NCI-H82 (cell line): ENCODE measurements around the gene GPSM3.
"Not testable (repeated sequence)": the region's sequence is repeated elsewhere in the genome, so short reads cannot be mapped to it uniquely, and the experiment has no call there.

Source experiments
- DNase-seq: peaks from one replicate; lab custom pipeline; 2025; lab: John Stamatoyannopoulos, UW

GPSM3 gene, protein sequence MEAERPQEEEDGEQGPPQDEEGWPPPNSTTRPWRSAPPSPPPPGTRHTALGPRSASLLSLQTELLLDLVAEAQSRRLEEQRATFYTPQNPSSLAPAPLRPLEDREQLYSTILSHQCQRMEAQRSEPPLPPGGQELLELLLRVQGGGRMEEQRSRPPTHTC

DNA sequence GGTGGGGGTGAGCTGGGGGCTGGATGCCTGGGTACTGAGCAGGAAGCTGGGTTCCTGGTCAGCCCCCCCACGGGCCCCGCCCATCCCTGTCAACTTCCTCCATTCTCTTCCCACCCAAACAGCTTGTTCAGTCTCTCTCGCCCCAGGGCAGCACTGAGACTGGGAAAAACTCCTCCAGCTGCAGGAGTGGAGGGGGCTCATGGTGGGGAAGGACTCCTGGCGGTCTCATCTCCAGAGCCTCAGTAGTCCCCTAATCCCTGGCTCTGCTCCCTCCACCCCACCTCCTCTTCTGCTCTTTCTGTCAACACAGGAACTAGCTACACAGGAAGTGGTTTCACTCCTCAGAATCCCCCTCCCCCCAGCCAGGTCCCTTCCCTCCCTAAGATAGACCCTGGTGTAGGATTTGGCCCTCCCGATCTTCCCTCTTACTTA, at the start of gene GPSM3:
GPSM3 (minus strand) TSS at position 36 of the 432 bp plus-strand sequence. CDS start 130 bp downstream, outside the sequence.
- peak; percentile 64 for DNase-seq

DNA sequence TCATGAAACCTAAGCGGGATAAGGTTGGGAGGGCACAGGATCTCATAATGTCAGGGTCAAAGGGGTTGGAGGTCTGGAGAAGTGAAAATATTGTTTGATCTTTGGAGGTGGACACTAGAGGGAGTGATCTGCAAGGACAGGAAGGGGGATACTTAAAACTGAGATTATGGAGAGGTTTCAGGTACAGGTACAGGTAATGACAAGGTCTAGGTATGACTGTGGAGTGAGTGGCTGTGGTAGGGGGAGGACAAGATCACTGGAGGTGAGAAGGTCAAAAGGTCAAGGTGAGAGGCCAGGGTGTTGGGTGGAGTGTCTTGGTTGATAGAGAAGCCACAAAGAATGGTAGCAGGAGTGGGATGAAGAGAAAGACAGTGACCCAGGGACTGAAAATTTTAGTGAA, 48.2 kb upstream of the GPSM3 start:
- DNase-seq: no peak

DNA sequence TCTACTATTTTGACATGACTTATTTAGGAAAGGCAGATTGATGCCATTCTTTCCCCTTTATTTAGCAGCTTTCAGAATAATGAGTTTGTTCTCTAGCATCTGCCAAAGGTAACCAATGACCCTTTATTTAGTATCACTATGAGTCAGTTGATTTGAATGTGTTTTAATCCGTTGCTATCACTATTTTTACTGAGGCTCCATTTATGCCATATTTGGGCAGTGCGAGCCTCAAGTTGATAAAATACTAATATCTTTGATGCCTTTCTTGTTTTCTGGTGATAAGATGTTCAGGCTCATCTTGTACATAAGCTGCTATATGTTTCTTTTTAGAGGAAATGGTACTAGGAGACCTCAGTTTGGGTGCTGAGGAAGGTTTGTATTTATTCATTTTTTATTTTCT, 47.0 kb upstream of the GPSM3 start:
- no peak for DNase-seq

DNA sequence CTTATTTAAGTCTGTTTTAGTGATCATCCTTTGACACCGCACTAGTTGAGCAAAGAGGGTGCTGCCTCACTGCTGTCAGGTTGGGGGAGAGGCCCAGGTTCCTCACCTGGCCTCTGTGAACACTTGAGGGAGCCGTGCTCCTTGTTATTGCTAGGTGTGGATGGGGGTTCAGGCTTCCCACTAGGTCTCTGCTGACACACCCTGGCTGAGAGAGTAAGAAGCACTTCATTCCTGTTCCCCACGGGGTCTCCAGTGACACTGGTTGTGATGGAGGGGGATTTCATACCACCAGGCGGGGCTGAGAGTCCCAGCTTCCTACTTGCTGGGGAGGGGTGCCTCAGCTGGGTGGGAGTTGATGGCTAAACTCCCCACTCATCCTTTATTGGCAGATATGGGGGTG, 42.5 kb upstream of the GPSM3 start:
- DNase-seq: no peak

DNA sequence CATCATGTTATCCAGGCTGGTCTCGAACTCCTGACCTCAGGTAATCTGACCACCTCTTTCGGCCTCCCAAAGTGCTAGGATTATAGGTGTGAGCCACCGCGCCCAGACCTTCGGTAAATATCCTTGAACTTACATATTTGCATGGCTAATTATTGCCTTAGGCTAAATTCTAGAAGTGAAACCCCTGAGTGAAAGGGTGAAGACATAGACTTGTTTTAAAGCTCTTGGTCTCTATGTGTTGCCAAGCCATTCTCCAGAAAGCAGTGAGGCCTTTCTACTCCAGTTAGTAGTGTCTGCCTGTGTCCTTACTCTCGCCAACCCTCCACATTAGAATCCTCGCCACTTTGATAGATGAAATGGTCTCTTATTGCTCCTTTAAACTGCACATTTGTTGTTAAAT, 34.0 kb upstream of the GPSM3 start:
- no peak for DNase-seq

DNA sequence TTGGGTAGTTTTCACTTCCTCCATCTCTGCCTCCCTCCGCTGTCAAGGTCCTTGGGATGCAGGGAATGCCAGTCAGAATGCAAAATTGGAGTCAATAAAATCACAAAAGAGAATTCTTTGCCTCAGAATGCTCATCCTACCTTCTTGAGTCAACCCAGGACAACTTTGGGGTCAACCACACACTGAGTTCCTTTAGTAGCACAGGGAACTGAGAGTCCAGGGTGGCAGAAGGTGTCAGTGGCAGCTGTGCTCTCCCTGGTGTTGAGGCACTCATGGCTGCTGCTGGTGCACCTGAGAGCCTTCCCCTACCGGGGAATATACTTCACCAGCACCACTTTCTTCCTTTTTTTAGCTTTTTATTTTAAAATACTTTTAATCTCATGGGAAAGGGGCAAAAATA, 32.3 kb upstream of the GPSM3 start:
- no peak for DNase-seq

DNA sequence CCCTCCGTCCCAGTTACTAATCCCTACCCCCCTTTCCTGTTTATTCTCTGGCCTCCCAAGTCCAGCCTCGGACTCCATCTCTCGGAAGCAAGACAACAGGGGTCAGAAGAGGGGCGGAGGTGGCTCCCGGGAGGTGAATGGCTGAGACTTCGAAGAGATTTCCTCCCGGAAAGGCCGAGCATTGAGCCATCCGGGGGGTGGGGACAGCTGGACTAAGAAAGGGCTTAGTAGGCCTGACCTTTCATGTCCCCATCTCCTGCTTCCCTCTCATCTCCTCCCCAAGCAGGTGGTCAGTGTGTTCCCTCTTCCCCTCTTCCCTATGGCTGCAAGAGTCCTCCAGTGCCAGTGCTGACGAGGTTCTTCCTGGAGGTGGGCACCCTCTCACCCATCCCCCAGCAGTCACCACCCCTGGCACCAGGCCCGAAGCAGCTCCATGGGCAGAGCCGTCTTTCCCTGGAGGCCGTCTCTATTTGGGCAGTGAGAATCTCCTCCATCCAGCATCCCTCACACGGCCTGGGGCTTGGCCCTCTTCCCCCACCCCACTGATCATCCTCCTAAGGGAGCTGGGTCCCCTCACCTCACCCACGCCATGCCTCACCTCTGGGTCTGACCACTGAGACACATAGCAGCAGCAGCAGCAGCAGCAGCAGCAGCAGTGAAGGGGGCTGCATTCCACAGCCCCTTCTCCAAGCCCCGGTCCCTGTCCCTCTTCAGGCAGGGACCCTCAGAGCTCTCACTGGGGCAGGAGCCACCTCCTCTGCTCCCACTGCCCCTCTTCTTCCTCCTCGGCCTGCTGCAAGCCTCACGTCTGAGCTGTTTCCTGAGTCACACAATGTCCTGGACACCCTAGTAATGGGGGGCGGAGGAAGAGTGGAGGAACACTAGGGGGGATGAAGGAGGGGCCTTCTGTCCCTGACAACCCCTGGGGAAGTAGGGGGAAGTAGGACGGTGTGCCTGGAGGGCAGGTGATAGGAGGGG, 31.1 kb upstream of the GPSM3 start, which contains the start of gene NOTCH4:
NOTCH4 (minus strand) TSS at position 810 of the 978 bp plus-strand sequence; CDS start at position 671, 139 bp downstream.
- DNase-seq: no peak

DNA sequence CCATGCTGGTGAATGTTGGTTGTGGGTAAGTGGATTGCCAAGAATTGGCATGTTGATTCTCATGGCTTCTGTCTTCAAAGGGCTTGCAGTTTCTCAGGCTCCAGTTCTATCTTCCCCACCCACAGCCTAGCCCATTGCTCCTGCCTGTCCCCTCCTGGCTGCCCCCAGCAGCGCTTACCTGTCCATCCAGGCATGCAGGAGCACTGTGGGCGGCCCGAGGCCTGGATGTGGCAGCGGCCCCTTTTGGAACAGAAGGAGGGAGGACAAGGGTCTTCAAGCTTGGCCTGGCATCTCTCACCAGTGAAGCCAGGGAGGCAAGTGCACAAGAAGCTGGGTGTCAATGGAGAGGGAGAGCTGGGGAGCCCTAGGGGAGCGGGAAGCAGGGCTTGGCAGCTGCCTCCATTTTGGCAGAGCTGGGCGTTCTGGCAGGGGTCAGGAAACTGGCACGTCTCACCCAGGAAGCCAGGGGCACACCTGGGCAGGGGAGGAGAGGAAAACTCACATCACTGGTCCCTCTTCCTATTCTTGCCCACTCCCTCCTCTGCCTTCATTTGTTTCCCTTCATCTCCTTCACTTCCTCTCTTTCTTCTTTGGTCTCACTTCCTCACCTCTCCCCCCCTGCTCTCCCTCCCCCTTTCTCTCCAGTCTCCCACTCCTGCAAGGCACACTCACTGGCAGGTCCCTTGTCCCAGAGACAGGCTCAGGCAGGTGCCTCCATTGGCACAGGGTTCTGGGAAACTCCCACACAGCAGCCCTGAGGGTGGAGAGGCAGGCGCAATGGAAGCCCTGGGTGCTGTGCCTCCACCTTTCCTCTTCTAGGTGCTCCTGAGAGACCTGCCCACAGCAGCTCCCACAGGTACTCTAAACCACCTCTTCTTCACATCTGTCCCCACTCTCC, 30.1 kb upstream of the GPSM3 start:
- DNase-seq: no peak

DNA sequence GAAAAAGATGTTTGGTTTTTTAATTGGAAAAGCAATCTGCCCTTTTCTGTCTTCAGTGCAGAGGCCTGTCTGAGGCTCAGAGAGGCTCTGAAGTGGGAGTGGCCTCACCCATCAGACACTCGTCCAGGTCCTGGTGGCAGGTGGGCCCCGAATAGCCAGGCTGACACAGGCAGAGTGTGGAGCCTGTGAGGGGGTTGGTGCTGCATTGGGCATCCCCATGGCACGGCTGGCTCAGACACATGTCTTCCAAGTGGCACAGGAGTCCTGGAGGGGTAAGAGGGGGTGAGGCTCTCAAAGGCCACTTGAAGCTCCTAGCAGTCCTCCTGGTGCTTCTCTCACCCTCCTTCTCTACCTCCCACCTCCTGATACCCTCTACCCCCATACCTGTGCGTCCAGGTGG, 27.6 kb upstream of the GPSM3 start:
- DNase-seq: no peak

DNA sequence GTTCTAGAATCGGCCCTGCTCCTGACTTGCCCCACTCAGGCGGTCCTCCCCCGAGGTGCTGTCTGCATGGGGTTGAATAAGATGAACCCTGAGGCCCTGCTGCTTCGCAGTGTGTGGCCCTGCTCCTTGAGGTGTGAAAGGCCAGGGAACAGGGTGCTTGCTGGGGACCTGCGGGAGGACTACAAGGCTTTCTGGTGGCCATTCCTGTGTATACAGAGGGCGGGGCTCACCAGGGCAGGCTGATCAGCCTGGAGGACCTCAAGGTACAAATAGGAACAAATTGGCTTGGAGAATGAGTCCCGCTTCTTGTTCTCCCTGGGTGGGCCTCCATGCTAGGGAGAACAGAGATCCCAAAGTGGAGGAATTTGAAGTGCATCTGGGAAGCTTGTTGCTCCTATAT, 25.7 kb upstream of the GPSM3 start:
- DNase-seq: no peak

DNA sequence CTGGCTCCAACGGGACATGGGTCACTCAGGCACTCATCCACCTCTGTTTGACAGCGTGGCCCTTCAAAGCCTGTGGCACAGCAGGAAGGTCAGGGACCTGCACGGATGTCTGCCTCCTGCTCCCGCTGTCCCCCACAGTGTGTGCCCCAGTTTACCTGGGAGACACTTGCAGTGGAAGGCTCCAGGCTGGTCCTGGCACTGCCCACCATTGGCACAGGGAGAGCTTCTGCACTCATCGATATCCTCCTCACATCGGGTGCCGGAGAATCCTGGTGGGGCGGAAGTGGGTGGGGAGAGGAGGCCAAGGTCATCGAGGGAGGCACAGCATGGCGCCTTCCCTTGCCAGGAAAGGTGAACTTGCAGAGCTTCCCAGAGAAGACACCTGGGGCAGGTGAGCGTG, 24.6 kb upstream of the GPSM3 start:
- no peak for DNase-seq

DNA sequence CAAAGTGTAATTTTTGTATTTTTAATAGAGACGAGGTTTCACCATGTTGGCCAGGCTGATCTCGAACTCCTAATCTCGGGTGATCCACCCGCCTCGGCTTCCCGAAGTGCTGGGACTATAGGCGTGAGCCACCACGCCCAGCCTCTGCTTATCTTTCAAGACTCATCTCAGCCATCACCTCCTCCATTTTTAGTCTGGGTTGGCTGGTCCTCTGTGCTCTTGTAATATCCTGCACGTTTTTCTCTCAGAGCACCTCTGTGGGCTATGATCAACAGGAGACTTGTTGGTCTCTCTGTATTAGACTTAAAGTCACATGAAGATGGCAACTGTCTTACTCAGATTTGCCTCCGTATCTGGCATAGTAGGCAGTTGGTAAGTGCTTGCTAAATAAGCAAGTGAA, 23.8 kb upstream of the GPSM3 start:
- no peak for DNase-seq

DNA sequence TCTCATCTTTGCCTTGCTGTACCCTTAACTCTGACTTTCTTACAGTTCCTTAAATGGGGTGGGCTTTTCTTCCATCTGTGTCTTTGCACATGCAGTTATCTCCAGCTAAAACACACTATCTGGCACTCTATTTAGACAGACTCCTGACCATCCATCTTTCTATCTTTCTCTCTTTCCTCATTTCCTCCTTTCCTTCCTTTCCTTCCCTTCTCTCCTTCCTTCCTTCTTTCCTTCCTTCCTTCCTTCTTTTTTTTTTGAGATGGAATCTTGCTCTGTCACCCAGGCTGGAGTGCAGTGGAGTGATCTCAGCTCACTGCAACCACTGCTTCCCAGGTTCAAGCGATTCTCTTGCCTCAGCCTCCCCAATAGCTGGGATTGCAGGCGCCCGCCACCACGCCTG, 23.2 kb upstream of the GPSM3 start:
- DNase-seq: no peak

DNA sequence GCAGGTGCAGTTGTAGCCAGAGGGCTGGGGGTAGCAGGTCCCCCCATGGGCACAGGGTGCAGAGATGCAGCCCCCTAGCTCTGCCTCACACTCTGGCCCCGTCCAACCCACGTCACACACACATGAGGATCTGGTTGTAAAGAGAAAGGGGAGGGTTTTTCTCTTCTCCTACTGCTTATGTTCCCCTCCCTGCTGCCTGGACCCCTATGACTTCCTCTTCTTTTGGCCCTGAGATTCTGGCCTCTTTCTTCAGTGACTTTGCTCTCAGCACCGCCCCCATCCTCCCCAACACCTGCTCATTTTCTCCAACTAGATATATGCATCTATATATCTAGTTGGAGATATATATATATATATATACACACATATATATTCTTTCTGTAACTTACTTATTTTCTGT, 21.7 kb upstream of the GPSM3 start:
- no peak for DNase-seq

DNA sequence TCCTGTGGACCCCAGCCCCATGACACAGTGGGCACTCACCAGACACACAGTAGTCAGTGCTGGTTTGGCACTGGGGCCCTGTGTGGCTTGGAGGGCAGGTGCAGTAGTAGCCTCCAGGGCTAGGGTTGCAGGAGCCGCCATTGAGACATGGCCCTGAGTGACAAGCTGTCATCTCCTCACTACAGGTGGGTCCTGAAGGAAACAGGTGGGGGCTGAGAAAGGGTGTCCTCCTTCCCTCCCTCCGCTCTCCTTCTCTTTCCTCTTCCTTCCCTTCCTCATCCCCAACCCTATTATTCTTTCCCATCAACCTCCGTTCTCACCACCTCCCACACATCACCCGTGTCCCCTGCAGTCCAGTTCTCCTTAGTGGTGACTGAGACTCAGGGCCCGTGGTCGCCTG, 21.2 kb upstream of the GPSM3 start:
- DNase-seq: no peak

DNA sequence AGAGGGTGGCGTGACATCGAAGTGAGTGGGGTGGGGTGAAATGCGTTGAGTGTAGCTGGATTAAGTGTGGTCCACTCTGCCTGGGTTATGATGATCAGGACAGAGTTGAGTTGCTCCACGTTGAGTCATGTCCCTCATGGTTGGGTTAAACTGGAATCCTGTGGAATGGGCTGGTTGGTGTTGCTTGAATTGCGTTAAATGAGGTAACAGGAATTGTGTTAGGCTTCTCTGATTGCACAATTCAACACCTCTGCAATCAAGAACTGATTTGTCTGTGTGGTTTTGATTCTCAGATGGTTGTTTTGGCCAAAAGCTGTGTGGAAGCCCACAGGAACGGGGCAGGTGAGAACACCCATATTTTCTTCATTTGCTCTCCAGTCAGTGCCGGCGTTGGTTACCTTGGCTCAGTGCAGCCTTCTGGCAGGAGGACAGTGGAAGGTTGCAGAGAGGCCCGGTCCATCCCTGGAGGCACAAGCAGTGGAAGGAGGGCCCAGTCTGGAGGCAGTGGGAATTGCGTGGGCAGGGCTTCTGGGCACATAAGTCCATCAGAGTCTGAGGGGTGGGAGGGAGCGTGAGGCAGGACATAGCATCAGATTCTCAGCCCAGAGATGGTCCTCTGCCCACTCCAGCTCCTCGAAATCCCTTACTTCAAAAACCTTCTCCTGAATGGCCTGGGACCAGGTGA, 19.8 kb upstream of the GPSM3 start:
- no peak for DNase-seq

DNA sequence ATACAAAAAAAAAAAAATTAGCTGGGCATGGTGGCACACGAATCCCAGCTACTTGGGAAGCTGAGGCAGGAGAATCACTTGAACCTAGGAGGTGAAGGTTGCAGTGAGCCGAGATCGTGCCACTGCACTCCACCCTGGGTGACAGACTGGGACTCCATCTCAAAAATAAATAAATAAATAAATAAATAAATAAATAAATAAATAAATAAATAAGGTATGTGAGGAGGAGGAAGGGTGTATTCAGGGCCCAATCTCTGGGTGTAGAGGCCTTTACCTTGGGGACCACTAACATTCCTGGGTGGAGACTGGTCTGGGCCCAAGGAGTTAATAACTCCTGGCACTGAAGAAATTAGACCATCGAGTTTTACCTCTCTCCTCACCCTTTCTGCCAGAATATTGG, 19.0 kb upstream of the GPSM3 start:
- not testable (repeated sequence) for DNase-seq

DNA sequence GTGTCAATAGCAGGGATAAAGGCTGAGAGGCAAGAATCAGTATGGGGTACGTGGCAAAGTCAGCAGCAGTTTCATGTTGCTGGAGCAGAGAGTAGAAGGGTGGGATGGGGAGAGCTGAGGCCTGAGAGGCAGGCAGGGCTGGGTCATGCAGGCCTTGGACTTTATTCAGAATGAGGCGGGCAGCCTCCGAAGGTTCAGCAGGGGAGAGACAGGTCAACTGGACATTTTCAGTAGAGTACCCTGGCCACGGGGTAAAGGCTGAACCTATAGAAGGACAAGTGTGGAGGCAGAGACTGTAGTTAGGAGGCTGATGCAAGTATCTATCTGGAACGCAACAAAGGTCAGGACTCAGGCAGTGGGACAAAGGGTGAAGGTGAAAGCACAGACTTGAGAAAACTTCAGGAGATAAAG, 17.8 kb upstream of the GPSM3 start:
- DNase-seq: no peak

DNA sequence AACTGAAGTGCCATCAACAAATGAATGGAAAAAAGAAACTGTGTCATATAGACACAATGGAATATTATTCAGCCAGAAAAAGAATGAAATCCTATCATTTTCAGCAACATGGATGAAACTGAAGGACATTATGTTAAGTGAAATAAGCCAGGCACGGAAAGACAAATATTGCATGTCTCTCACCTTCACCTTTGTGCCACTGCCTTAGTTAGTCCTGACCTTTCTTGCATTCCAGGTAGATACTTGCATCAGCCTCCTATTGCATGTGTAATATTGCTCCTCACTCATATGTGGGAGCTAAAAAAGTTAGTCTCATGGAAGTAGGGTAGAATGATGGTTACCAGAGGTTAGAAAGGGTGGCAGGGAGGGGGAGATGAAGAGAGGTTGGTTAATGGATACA, 16.6 kb upstream of the GPSM3 start:
- DNase-seq: no peak

DNA sequence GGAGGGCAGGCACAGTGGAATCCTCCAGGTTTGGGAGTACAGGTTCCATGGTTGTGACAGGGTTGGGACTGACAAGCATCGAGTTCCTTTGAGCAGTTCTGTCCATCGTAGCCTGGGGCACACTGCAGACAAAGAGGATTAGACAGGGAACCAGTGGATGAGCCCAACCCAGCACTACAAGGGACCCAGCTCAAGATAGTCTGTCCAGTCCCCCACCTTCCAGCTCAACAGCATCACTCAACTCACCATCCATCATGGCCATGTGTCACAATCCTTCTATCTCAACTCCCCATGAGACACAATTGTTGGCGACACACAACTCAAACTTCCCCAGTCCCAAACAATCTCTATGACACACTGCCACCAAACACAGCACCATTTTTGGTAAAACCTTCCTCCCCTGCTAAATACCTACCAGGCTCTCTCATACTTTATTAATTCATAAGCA, 11.8 kb upstream of the GPSM3 start:
- no peak for DNase-seq

DNA sequence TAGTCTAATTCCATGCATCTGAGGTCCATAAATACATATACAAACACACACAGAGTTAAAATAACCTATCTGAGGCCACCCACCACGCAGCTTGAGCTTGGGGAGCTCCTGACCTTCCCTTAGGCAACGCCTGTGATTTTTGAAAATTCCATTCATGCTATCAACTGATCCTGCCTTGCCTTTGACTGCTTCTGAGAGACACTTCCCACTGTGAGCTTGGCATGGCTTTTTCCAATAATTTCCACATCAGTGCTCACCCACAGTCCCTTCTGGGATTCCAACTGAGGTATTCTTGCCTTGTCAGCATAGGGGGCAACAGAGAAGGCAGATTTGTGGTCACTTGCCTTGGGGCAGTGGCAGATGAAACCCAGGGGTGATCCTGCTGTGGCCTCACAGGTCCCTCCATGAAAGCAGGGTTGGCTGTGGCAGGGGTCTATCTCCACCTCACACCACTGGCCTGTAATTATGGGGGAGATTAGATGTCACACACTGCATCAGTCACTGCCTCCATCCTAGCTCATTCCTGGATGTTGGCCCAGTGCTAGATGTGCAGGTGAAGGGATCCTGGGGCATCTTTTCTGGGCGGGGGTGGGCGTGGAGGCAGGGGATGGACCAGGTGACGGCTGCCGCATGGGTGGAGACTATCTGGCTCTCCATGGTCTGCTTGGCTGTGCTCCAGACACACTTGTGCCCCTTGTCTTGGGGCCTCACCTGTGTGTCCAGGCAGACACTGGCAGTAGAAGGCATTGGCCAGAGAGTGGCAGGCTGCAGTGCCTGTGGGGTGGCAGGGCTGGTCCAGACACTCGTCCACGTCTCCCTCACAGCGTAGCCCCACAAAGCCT, 11.2 kb upstream of the GPSM3 start:
- DNase-seq: no peak
